Right hindlimb (tissue), 1 donor: ENCODE results near the gene DUOX1.

Experiments
- DNase-seq: peaks from one replicate; pipeline ENCODE4 v3.0.0-alpha.2; 2018

DUOX1 gene

GRCh38 chr15:45143946-45144345 lies 14.2 kb downstream of the DUOX1 start:
- no peak for DNase-seq

GRCh38 chr15:45144775-45145174 lies 15.0 kb downstream of the DUOX1 start:
- DNase-seq: no peak

GRCh38 chr15:45146405-45146804 lies 16.6 kb downstream of the DUOX1 start:
- DNase-seq: no peak

- DNase-seq: no peak
These were observed 17.8 kb downstream of the DUOX1 start for GRCh38 chr15:45147606-45148005.

- DNase-seq: no peak
These were observed 18.6 kb downstream of the DUOX1 start for GRCh38 chr15:45148076-45149059.

- DNase-seq: no peak
These were observed 19.3 kb downstream of the DUOX1 start for GRCh38 chr15:45149060-45149459.

GRCh38 chr15:45150481-45150880 lies 20.7 kb downstream of the DUOX1 start:
- DNase-seq: no peak

GRCh38 chr15:45150997-45151396 lies 21.2 kb downstream of the DUOX1 start:
- DNase-seq: no peak

GRCh38 chr15:45151998-45152828 lies 22.4 kb downstream of the DUOX1 start:
- DNase-seq: no peak

GRCh38 chr15:45155739-45156138 lies 25.9 kb downstream of the DUOX1 start:
- DNase-seq: no peak

GRCh38 chr15:45156744-45157455 lies 27.1 kb downstream of the DUOX1 start:
- no peak for DNase-seq

GRCh38 chr15:45157974-45158373 lies 28.2 kb downstream of the DUOX1 start:
- no peak for DNase-seq

- no peak for DNase-seq
These were observed 31.9 kb downstream of the DUOX1 start for GRCh38 chr15:45161666-45162065.

- DNase-seq: peak; percentile 83
These were observed 33.1 kb downstream of the DUOX1 start for GRCh38 chr15:45162771-45163507.

- no peak for DNase-seq
These were observed 33.7 kb downstream of the DUOX1 start for GRCh38 chr15:45163508-45163856.

- DNase-seq: no peak
These were observed 35.1 kb downstream of the DUOX1 start for GRCh38 chr15:45164914-45165313.

- DNase-seq: no peak
These were observed 35.7 kb downstream of the DUOX1 start for GRCh38 chr15:45165536-45165935.

- DNase-seq: peak; percentile 90
These were observed 37.2 kb downstream of the DUOX1 start for GRCh38 chr15:45166834-45167630.

GRCh38 chr15:45167631-45168205 lies 37.9 kb downstream of the DUOX1 start:
- DNase-seq: no peak

GRCh38 chr15:45168286-45168685 lies 38.5 kb downstream of the DUOX1 start:
- no peak for DNase-seq
